Left renal cortex interstitium (tissue), 4 donors: ENCODE data around the gene ANKRD65. TPM values are rescaled to one million over a fixed set of nuclear protein-coding genes. Genes with fewer than 3 reads are reported as not detected.
"Not testable (repeated sequence)": the region's sequence is repeated elsewhere in the genome, so short reads cannot be mapped to it uniquely, and the experiment has no call there.

Experiments used
- DNase-seq, 4 donors: peaks; one replicate each; pipeline ENCODE4 v3.0.0-alpha.2; 2013; ENCODE audit warnings: low read depth in 4 of 4, low spot score in 2 of 4, missing footprints in 1 of 4
- polyA plus RNA-seq, 4 donors: library from polyadenylated mRNA; unstranded; fragments of 120-200 nt; gene quantifications; one replicate each; pipeline ENCODE4 v1.2.1, GENCODE V29; 2013; ENCODE audit not compliant: insufficient read length in 4 of 4

The ANKRD65 gene
- polyA plus RNA-seq, 4 donors, result 5.1 to 27.6 (median 12.1) TPM

DNA sequence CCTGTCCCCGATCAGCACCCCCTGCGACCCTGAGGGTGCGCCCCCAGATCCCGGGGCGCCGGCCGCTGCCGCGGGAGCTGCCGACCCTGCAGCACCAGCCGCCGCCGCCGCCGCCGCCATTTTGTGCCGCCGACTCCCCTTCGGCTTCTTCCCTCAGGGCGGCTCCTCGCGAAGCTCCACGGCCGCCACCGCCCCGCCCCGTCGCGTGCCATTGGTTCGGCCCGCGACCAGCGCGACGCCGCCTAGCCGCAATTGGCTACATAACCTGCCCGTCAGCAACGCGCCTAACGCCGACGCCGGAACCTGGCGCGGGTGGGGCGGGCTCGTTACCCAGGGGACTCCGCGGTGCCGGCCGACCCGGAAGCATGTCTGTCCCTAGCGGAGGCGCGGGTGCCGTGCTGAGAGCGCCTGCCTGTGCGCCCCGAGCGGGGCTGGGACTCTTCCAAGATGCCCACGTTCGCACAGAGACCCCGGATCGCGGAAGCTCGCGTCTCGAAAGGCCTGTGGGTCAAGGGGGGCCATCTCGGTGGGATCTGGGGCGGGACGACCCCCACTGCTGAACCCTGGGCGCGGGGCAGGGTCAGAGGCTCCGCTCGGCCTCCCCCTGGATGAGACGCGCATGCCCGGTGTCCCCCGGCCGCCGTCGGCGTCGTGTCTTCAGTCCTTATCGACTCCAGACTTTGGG lies 21.7 kb downstream of the ANKRD65 start, which contains the start of gene CCNL2:
Gene CCNL2 (minus strand): TSS at position 149 of the 685 bp plus-strand sequence. CDS start 29 bp downstream, at position 120.
- DNase-seq, result peak; percentile 86 to 96 (median 94)

DNA sequence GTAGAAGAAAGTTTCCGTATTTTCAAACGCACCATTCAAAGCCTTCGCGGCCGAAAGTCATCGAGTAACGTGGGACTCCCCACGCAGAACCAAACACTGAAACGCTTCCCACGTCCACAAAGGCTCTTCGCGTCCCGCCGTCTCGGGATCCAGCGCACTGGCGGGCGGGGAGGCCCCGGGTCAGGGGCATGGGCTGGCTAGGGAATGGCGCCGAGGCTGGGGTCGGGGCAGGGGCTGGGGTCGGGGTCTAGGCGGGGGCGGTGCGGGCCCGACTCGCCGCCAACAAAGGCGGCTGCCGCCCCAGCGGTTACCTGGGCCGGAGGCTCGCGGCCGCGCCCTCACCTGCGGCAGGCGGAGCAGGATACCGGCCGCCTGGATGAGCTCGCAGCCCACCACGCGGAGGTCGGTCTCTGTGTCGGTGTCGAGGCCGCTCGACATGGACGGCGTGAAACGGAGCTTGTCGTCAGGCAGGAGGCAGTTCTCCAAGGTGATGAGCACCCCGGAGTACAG lies 22.3 kb downstream of the ANKRD65 start:
- no peak for DNase-seq

DNA sequence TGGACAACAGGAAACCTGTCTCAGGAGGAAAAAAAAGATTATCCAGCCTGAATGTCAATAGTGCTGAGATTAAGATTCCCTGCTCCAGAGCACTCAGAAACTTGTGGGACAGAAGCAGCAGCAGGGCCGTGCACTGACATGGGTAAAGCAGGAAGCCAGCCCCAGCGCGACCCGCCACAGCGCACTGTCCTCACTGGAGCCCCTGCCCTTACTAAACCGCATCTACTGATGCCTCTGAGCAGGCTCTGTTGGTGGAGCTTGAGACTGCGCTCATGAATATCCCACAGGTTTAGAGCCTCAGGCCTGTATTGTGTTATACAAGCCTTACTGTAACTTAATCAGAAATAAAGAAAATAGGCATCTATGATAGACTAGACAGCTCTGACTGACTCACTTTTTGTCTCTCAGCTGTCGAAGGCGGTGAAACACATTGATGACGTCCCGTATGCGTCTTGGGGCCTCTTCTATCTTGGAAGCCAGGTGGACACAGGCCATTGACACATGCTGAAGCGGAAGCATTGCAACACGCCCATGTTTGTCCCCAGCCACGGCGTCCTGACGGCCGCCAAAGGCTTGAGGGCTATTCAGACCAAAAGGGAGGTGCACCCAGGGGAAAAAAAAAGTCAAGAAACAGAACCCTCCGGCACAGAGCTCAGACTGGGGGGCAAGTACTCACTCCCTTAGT lies 23.1 kb downstream of the ANKRD65 start:
- DNase-seq, result no peak

DNA sequence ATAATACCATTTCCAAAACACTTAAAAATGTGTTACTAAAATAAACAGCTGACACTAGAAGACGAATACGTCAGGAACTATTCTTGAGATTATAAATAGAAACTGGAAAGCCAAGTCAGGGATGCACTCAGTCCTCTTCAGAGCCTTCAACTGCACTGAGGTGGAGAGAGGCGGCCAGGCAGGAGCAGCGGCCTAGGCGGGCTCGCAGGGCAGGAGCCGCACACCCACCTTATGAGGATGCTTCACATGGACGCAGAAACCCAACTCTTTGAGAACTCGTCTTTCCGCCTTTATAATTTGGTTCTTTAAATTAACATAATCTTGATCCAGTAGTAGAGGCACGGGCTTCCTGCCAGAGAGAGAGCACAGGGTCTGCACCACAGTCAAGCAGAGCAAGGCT lies 25.9 kb downstream of the ANKRD65 start:
- no peak for DNase-seq

DNA sequence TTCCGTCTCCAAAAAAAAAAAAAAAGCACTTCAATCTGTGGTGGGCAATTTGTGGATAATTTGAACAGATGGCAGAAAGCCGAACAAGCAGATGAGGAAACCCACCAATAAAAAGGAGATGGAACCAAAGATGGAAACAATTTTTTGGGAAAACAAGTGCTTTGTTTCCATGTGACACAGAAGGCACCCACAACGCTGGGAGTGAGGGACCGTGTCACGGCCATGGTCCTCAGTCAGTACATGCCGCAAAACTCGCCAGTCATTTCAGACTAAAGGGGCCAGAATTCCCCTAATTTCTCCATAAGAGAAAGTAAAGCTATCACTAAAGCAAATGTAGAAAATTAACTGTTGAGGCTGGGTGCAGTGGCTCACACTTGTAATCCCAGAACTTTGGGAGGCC lies 27.0 kb downstream of the ANKRD65 start:
- no peak for DNase-seq

DNA sequence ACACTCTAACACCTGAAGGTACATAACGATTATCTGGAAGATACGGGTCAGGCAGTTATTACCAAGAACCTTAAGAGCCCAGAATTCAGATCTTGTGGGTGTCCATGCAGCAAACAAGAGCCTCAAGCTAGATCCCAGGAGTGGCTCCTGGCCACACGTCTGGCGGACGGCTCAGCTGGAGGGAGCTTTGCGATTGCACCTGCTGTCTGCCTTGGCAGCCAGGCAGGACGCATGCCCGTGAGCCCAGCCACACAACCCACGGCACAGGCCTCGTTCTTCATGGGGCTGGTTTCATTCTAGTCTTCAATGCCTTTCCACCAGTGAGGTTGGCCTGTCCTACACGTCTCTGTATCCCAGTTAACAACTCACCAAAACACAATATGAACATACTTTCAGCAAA lies 27.6 kb downstream of the ANKRD65 start:
- DNase-seq, result no peak

DNA sequence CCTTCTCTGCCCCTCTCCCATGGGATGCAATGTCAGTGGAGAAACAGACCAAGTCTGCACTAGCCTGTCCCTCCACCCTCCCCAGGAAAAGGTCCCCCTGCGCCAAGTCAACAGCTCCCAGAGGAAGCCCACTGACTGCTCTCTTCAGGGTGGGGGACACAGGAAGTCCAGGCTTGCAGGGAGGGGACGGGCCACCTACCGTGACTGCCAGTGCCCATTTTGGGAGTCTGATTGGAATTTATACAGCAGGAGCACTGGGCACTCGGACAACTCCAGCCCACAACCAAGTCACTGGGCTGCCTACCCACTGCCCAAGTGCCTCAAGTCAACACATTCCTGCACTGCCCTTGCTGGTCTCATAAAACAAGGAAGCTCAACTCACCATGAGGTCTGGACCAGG lies 28.1 kb downstream of the ANKRD65 start:
- DNase-seq, result no peak

DNA sequence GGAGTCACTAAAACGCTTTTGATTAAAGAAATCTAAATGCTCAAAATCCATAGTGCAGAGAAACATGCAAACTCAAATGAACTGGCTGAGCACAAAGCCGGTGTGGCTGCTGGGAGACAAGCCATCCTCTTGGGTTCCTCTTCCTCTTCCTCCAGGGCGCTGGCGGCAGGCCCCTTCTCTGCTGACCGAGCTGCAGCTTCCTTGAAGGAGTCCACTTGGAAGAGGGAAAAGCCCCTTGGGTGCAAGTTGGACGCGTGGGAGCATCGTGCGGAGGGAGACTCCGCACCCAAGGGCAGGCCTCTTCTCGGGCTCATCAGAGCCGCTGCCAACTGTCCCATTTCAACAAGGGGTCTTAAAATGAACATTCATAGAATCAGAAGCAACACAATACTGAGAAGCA lies 29.9 kb downstream of the ANKRD65 start:
- DNase-seq, result no peak

DNA sequence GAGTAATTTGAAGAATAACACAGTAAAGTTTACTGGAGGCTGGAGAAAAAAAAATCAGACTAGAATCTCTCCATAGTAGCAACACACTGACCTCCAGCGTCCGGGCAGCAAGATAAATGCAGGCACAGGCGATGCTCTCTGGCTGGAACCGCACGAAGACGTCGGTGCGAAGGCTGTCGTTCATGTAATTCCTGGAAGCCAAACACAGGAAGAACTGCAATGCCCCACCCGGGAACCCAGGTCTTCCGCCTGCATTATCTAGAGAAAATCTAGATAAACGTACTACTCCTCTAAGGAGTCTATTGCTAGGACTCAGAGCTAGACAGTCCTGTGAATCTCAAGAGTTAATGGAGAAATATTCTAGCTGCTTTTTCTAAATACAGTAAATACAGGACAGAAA lies 30.4 kb downstream of the ANKRD65 start:
- DNase-seq, result no peak

DNA sequence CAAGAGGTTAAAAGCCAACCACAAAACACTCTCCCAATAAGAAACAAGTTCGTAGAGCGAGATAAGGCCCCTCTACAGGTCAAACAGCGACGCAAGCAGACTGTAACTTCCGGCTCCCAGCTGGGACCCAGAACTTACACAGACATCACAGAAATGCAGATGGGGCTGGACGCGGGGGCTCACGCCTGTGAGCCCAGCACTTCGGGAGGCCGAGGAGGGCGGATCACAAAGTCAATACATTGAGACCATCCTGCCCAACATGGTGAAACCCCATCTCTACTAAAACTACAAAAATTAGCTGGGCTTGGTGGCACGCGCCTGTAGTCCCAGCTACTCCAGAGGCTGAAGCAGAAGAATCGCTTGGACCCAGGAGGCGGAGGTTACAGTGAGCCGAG lies 33.0 kb downstream of the ANKRD65 start:
- no peak for DNase-seq

DNA sequence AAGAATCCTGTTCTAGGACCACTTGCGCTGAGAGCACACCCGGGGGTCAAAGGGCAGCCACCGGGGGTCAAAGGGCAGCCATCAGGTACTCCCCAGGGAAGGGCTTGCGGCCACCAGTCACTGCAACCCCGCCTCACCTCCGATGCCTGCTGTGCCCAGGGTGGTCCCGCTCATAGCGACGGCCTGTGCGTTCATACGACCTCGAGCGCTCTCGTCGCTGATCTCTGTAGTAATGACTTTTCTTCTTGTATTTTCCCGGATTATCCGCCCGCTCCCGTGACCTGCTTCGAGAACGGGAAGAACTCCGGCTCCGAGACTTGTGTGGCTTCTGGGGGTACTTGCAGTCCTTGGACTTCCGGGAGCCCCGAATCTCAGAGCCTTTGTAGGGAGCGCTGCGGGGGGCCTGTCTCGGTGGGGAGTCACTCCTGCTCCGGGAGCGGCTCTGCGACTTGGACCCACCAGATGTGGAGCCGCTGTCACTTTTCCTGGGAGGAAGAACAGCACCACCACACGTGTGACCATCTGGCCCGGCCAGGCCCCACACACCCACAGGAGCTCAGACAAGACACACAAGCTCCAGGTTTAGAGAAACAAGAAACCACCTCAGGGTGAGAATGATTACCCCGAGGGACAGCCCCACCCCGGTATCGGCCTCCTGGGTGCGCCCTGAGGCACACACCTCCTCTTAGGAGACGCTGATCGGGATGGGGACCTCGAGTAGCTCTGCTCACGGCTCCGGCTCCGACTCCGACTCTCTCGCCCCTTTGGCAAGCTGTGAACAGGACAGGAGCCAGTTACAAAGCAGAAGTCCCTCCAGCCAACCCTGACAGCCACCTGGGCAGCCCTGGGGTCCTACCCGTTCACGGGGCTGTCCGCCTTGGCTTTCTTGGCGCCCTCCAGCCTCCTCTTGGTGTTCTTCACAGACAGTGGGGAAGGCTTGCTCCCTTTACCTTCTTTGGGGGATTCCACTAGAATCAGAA lies 33.7 kb downstream of the ANKRD65 start:
- DNase-seq, result no peak

DNA sequence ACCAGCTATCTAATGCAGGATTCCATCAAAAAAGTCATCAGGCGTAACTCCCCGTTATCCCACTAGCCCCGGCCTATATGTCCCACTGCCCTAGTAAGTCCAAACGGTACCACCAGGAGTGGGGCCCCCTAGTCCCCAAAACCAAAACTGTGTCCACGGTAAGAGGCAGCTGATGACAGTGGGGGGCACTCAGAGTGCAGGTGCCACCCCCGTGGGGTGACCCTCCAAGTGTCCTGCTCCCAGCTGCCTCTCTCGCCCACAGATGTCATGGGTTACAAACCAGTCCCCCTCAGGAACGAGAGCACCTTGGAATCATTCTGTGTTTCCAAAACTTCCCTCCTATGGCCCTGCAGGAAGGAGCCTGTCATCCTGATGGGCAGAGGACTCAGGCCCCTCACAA lies 35.1 kb downstream of the ANKRD65 start:
- no peak for DNase-seq

DNA sequence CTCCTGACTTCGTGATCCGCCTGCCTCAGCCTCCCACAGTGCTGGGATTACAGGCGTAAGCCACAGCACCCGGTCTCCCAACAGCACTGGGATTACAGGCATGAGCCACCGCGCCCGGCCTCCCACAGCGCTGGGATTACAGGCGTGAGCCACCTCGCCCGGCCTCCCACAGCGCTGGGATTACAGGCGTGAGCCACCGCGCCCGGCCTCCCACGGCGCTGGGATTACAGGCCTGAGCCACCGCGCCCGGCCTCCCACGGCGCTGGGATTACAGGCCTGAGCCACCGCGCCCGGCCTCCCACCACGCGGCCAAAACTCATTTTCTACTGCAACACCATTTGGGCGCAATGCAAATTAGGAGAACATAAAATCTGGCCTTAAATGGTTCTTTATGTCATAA lies 35.7 kb downstream of the ANKRD65 start:
- not testable (repeated sequence) for DNase-seq

DNA sequence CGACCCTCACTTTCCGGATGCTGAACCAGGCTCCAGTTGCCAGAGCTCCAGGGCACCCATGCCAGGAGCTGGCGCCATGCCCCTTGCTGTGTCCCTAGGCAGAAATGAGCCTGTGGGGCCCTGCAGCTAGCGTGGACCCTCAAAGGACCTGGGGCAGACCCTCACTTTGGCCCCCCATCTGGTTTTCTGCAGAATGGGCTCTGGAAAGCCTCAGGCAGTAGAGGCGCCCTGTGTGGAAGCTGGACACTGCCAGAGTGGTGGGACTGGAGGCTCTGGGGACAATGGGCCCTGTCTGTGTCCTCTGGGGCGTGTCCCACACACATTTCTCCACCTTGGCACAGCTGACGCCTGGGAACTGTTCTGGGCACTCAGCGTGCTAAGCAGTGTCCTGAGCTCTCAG lies 39.8 kb downstream of the ANKRD65 start:
- DNase-seq, result no peak

DNA sequence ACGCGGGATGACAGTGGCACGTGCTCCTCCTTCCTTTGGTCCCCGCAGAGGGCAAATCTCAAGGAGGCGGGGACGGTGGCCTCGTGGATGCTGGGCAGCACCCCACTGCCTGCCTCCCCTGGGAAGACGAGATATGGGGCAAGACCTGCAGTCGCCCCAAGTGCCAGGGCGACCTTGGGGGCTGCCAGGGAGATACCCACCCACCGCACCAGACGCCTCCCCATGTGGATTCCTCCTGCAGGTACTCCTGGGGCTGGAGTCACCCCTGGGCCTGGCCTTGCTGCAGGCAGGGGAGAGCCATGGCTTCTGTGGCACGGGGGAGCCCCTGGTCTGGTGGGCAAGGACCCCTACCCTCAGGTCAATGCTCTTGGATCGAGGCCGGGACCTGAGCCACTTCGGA lies 40.2 kb downstream of the ANKRD65 start:
- no peak for DNase-seq

DNA sequence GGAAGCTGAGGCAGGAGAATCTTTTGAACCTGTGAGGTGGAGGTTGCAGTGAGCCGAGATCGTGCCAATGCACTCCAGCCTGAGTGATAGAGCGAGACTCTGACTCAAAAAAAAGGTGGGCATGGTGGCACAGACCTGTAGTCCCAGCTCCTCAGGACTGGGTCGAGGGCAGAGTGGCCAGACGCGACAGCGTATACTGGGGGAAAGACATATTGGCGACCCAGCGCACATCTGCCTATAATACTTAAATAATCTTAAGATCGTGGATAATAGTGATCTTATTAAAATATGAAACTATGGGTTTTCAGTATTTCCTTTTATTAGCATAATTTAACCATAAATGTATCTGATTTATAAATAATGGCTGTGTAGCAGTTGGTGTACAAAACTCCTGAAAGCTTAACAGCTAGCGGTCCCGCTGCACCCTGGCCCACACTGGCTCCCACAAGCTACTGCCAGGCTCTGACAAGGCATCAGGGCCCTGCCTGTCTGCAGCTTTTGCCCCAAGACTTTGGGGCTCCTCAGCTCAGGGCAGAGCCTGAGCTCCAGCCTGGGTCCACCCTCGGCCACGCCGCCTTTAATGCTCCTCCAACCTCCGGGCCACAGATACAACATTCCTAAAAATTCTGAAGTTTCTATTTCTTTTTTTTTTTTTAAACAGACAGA lies 43.4 kb downstream of the ANKRD65 start:
- no peak for DNase-seq

DNA sequence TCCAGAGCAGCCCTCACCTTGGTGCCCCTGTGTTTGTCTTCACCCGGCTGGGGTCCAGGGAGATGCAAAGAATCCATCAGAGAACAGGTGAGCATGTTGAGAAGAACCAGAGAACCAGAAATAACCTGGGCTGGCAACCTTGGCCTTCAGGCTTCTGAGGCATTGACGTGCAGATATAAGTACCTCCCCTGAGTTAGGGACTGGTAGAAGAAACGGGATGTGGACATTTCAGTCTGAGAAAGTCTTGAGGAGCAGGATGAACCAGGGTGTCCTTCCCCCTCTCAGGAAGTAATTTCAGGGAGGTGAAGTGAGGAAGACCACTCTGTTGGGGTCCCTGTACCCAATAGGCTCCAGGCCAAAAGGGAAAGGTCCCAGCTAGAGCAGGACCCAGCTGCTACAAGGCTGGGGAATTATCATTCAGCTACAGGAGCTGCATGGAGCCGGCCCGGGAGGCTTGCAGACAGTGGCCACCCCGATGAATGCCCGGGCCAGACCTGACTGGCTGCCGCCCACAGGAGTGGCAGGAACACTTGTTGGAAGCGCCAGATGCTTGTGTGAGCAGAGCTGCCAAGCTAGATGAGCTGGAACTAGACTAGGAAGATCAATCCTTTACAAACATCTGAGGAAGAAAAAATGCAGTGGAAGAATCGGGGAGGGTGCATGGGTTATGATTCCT lies 44.4 kb downstream of the ANKRD65 start:
- no peak for DNase-seq

DNA sequence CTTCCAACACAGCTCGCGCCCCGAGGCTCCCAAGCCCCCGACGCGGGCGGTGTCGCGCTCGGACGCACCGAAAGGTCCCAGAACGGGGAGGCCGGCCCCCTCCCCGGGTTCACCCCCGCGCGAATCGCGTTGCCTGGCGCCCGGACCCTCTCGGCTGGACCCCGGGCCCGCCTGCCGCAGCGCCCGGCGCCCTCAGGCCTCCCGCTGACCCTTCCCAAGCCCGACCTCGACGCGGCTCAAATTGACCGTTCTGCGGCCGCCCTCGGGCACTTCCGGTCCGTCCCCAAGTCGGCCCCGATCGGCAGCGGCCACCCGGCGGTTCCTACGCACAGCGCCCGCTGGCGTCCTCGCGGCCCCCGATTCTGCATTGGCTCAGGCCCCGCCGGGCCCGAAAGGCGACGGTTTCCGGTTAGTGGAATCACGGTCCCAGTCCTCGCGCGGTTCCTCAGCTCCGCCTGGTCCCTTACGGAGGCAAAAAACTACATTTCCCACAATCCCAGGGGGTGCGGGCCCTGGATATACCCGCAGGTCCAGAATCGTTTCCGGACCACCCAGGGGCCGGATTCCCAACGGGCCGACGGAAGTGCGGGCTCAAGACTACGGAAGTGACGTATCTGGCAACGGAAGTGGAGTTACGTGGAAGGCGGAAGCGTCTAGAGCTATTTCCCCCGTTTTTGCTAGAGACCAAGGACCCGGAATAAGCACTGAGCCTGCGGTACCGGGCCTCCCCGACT lies 46.0 kb downstream of the ANKRD65 start, which contains the start of gene AURKAIP1:
Gene AURKAIP1 (minus strand): TSS at position 279 of the 734 bp plus-strand sequence. CDS start 451 bp downstream, outside the sequence.
- peak; percentile 97 to 100 (median 100) for DNase-seq

DNA sequence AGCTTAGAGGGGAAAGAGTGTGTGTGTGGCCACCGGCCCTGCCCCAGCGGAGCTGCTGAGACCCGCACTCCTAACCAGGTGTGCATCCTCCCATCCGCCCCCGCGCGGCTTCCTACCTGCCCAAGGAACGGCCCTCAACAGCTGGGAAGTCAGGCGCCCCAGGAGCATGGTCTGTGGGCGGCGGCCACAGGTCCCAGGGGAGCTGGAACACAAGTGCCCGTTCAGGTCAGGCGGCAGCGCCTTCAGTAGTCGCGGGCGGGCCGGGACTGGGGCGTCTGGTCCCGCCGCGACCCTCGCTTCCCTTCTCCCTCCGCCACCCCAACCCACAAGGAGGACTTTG lies 46.5 kb downstream of the ANKRD65 start:
- no peak for DNase-seq
